Subcutaneous abdominal adipose tissue (tissue), 5 donors: ENCODE measurements around the gene PCDHGA8.
"Not testable (repeated sequence)": the region's sequence is repeated elsewhere in the genome, so short reads cannot be mapped to it uniquely, and the experiment has no call there.

Source experiments
- H3K27ac ChIP-seq: one replicate; pipeline ENCODE4 v1.7.0; 2013; ENCODE audit warnings: low read depth, mild to moderate bottlenecking, inconsistent platforms, low read length, moderate library complexity
- H3K27me3 ChIP-seq, 5 donors: one replicate each; pipeline ENCODE4 v1.7.0; 2013; ENCODE audit warnings: low read length in 5 of 5, inconsistent platforms in 1 of 5; ENCODE audit not compliant: control insufficient read depth in 5 of 5, insufficient read depth in 4 of 5
- H3K36me3 ChIP-seq, 5 donors: one replicate each; pipeline ENCODE4 v1.7.0; 2013; ENCODE audit warnings: low read length in 5 of 5; ENCODE audit not compliant: control insufficient read depth in 5 of 5, insufficient read depth in 5 of 5
- H3K4me1 ChIP-seq, 5 donors: one replicate each; pipeline ENCODE4 v1.7.0; 2013; ENCODE audit warnings: low read length in 5 of 5, mild to moderate bottlenecking in 3 of 5, moderate library complexity in 1 of 5; ENCODE audit not compliant: control insufficient read depth in 5 of 5, insufficient read depth in 5 of 5
- H3K4me3 ChIP-seq, 5 donors: one replicate each; pipeline ENCODE4 v1.7.0; 2013; ENCODE audit warnings: low read length in 5 of 5, low read depth in 1 of 5
- H3K9ac ChIP-seq, 5 donors: one replicate each; pipeline ENCODE4 v1.7.0; 2013; ENCODE audit warnings: low read length in 5 of 5, mild to moderate bottlenecking in 4 of 5, moderate library complexity in 3 of 5
- H3K9me3 ChIP-seq, 5 donors: one replicate each; pipeline ENCODE4 v1.7.0; 2013; ENCODE audit warnings: low read length in 5 of 5; ENCODE audit not compliant: control insufficient read depth in 5 of 5
- donor health status: healthy.
- donor health status: healthy.
- donor health status: healthy.
- donor health status: healthy.
- donor health status: healthy.

Gene PCDHGA8

GRCh38 chr5:141392429-141393198 is at the start of gene PCDHGA8:
Gene PCDHGA8 (plus strand): TSS chr5:141392633. CDS start chr5:141392814, 181 bp downstream.
- Histone ChIP-seq H3K27me3 (peaks cover 0 to 10% (median 4%) of the 10 kb centered on the region in 5 donors), H3K4me3 (peak within 1 kb of the TSS in 4 of 5 donors; percentile 17 to 52 (median 22)), H3K27ac (no peak within 1 kb of the TSS), H3K9ac (no peak within 1 kb of the TSS), H3K9me3 (peaks cover 32 to 75% (median 57%) of the 10 kb centered on the region in 5 donors), H3K36me3 (no peaks in the 10 kb centered on the region), H3K4me1 (no peaks in the 10 kb centered on the region)

DNA sequence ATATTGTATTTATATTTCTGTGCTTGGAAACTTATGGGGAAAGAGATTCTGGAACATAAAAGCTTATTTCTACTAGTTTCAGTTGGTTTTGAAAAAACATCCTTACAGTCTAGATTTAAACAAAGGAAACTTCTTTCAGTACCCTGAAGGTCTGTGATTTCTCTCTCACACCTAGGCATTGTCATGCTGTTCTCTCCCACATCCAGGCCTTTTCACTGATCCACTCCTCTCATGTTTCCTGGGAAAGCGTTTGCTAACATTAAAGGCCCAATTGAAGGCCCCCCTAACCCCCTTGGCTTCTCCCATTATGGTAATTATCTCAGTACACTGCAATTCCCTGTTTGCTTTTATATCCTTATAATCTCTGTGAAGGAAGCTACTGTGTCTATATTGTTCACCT is 49.7 kb upstream of the PCDHGA8 start:
- Histone ChIP-seq H3K9me3 (peaks cover 26 to 64% (median 59%) of the 10 kb centered on the region in 5 donors), H3K36me3 (no peaks in the 10 kb centered on the region), H3K4me1 (peaks cover 0 to 19% (median 9%) of the 10 kb centered on the region in 5 donors)

GRCh38 chr5:141343242-141343952 is 49.0 kb upstream of the PCDHGA8 start, which contains the start of gene PCDHGA3:
Gene PCDHGA3 (plus strand): TSS chr5:141343829. CDS start chr5:141344034, 205 bp downstream.
- Histone ChIP-seq H3K4me1 (peaks cover 0 to 19% (median 9%) of the 10 kb centered on the region in 5 donors), H3K27ac (no peak within 1 kb of the TSS), H3K27me3 (peaks cover 0 to 12% (median 3%) of the 10 kb centered on the region in 5 donors), H3K4me3 (peak within 1 kb of the TSS; percentile 52 to 67 (median 61)), H3K9ac (peak within 1 kb of the TSS in 1 of 5 donors; percentile 41), H3K36me3 (no peaks in the 10 kb centered on the region), H3K9me3 (peaks cover 26 to 65% (median 54%) of the 10 kb centered on the region in 5 donors)

More for the DNA sequence above, 49.7 kb upstream of the PCDHGA8 start:
- Histone ChIP-seq H3K27me3 (peaks cover 0 to 14% (median 3%) of the 10 kb centered on the region in 5 donors), H3K9ac (no peak overlapping the region), H3K4me3 (peak overlapping the region in 1 of 5 donors; percentile 15), H3K27ac (no peak overlapping the region)

DNA sequence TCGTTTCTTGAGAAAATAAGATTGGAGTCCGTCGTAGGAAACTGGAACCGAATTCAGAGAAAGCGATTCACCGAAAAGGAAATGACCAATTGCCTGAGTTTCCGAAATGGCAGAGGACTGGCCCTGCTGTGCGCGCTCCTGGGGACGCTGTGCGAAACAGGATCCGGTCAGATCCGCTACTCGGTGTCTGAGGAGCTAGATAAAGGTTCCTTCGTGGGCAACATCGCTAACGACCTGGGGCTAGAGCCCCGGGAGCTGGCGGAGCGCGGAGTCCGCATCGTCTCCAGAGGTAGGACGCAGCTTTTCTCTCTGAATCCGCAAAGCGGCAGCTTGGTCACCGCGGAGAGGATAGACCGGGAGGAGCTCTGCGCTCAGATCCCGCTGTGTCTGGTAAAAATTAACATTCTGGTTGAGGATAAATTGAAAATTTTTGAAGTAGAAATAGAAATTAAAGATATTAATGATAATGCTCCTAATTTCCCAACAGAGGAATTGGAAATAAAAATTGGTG is 48.4 kb upstream of the PCDHGA8 start:
- Histone ChIP-seq H3K27me3 (peaks cover 0 to 15% (median 3%) of the 10 kb centered on the region in 5 donors), H3K9me3 (peaks cover 29 to 65% (median 54%) of the 10 kb centered on the region in 5 donors), H3K36me3 (no peaks in the 10 kb centered on the region), H3K27ac (no peak overlapping the region), H3K4me3 (peak overlapping the region; percentile 52 to 67 (median 61)), H3K9ac (peak overlapping the region in 1 of 5 donors; percentile 41), H3K4me1 (peaks cover 0 to 15% (median 5%) of the 10 kb centered on the region in 5 donors)

DNA sequence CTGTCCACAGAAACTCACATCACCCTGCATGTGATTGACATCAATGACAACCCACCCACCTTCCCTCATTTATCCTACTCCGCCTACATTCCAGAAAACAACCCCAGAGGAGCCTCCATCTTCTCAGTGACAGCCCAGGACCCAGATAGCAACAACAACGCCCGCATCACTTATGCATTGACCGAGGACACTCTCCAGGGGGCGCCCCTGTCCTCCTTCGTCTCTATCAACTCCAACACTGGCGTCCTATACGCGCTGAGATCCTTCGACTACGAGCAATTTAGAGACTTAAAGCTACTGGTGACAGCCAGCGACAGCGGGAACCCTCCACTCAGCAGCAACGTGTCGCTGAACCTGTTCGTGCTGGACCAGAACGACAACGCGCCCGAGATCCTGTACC is 47.1 kb upstream of the PCDHGA8 start:
- Histone ChIP-seq H3K27me3 (peaks cover 0 to 6% (median 3%) of the 10 kb centered on the region in 5 donors), H3K4me1 (peaks cover 0 to 12% (median 0%) of the 10 kb centered on the region in 5 donors), H3K9me3 (peaks cover 22 to 59% (median 49%) of the 10 kb centered on the region in 5 donors), H3K36me3 (no peaks in the 10 kb centered on the region), H3K9ac (no peak overlapping the region), H3K4me3 (peak overlapping the region in 4 of 5 donors; percentile 4 to 61 (median 42)), H3K27ac (no peak overlapping the region)

GRCh38 chr5:141346017-141346416 is 46.4 kb upstream of the PCDHGA8 start:
- H3K27ac ChIP-seq, H3K4me3 ChIP-seq, H3K27me3 ChIP-seq, H3K36me3 ChIP-seq, H3K9ac ChIP-seq: not testable (repeated sequence)
- Histone ChIP-seq H3K4me1 (peaks cover 0 to 12% (median 0%) of the 10 kb centered on the region in 5 donors), H3K9me3 (peaks cover 25 to 58% (median 52%) of the 10 kb centered on the region in 5 donors)

GRCh38 chr5:141349917-141350619 is 42.4 kb upstream of the PCDHGA8 start, which contains the start of gene PCDHGB1:
Gene PCDHGB1 (plus strand): TSS chr5:141350099. CDS start chr5:141350261, 162 bp downstream.
- Histone ChIP-seq H3K27me3 (peaks cover 0 to 17% (median 6%) of the 10 kb centered on the region in 5 donors), H3K9me3 (peaks cover 26 to 60% (median 52%) of the 10 kb centered on the region in 5 donors), H3K27ac (no peak within 1 kb of the TSS), H3K4me1 (peaks cover 0 to 6% (median 2%) of the 10 kb centered on the region in 5 donors), H3K9ac (no peak within 1 kb of the TSS), H3K4me3 (peak within 1 kb of the TSS; percentile 34 to 63 (median 39)), H3K36me3 (no peaks in the 10 kb centered on the region)

DNA sequence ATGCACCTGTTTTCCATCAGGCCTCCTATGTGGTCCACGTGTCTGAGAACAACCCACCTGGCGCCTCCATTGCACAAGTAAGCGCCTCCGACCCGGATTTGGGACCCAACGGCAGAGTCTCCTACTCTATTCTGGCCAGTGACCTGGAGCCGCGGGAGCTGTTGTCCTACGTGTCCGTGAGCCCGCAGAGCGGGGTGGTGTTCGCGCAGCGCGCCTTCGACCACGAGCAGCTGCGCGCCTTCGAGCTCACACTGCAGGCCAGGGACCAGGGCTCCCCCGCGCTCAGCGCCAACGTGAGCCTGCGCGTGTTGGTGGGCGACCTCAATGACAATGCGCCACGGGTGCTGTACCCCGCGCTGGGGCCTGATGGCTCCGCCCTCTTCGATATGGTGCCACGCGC is 40.8 kb upstream of the PCDHGA8 start:
- peaks cover 36 to 70% (median 58%) of the 10 kb centered on the region in 5 donors for H3K9me3 ChIP-seq

GRCh38 chr5:141354900-141355469 is 37.4 kb upstream of the PCDHGA8 start, which contains the start of gene PCDHGA4:
Gene PCDHGA4 (plus strand): TSS chr5:141355021. CDS start chr5:141355108, 87 bp downstream.
- Histone ChIP-seq H3K27ac (no peak within 1 kb of the TSS), H3K4me3 (peak within 1 kb of the TSS; percentile 43 to 62 (median 57)), H3K36me3 (no peaks in the 10 kb centered on the region), H3K27me3 (peaks cover 0 to 19% (median 6%) of the 10 kb centered on the region in 5 donors), H3K9ac (no peak within 1 kb of the TSS), H3K9me3 (peaks cover 43 to 77% (median 65%) of the 10 kb centered on the region in 5 donors), H3K4me1 (peaks cover 0 to 11% (median 9%) of the 10 kb centered on the region in 5 donors)

More for the DNA sequence above, 40.8 kb upstream of the PCDHGA8 start:
- H3K4me3 ChIP-seq: peak overlapping the region in 3 of 5 donors; percentile 14 to 35 (median 25)
- H3K27me3 ChIP-seq: peaks cover 0 to 18% (median 6%) of the 10 kb centered on the region in 5 donors
- no peak overlapping the region for H3K27ac ChIP-seq
- peaks cover 0 to 11% (median 8%) of the 10 kb centered on the region in 5 donors for H3K4me1 ChIP-seq
- no peak overlapping the region for H3K9ac ChIP-seq
- no peaks in the 10 kb centered on the region for H3K36me3 ChIP-seq
